Daoy (cell line): ENCODE results near the gene BRF1. TPM values are rescaled to one million over a fixed set of nuclear protein-coding genes. Genes with fewer than 3 reads are reported as not detected.

ENCODE experiments used
- DNase-seq: peaks from one replicate; pipeline ENCODE4 v3.0.0-alpha.2; 2015; ENCODE audit warnings: low read depth
- total RNA-seq: library from RNA; depleted of rRNA; stranded (reverse); fragments of >200 nt; shearing (Covaris generic); gene quantifications from 2 replicates; pipeline ENCODE4 v1.2.3, GENCODE V29; 2014

The BRF1 gene
- total RNA-seq, 1 experiment from 2014 or later = 39.9 TPM

DNA sequence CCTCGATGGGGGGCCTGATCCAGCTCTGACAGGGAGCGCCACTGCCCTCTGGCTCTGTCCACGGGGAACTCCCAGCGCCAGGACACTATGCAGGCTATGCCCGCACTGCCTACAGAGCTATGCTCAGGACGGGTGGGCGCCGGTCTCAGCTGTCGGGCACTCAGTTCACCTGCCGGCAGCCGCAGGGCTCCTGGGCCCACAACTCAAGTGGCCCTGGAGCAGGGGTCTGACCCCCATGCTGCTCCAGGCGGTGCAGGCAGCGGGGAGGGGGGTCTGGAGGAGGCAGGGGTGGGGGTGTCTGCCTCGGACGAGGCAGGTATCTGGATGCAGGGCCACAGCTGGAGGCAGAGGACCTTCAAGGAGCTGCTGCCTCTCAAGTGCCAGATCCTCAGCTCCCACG is 91.2 kb downstream of the BRF1 start:
- no peak for DNase-seq

DNA sequence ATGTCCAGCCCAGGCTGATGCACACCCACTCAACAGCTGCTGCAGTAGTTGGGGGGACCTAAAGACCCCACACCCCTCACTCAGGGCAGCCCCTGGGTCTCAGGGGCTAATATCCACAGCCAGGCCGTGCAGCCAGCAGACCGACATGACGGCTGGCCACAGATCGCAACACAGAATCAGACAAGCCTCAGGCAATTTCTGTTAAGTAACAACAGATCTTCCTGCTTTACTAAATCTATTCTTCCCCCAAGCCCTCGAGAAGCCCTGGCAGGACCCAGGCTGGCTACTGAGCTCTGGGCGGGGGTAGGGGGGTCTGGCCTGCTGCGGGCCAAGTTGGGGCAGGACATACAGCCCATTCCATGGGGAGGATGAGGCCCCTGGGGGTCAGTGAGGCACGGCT is 91.7 kb downstream of the BRF1 start:
- DNase-seq = no peak

DNA sequence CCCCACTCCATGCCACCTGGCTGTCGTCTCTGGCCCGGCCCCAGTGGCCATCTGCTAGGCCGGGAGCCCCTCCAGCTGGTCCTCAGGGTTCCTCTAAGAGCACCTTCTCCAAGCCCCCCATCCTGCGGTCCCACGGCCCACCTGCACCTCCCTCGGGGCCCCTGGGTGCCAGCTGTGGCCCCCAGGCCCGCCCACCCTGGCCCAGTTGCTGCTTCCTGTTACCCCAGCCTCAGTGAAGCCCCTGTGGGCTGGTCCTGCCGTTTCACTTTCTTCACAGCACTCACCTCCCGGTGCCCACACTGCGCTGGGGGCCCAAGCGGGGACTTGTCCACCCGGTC is 92.1 kb downstream of the BRF1 start:
- DNase-seq = no peak

DNA sequence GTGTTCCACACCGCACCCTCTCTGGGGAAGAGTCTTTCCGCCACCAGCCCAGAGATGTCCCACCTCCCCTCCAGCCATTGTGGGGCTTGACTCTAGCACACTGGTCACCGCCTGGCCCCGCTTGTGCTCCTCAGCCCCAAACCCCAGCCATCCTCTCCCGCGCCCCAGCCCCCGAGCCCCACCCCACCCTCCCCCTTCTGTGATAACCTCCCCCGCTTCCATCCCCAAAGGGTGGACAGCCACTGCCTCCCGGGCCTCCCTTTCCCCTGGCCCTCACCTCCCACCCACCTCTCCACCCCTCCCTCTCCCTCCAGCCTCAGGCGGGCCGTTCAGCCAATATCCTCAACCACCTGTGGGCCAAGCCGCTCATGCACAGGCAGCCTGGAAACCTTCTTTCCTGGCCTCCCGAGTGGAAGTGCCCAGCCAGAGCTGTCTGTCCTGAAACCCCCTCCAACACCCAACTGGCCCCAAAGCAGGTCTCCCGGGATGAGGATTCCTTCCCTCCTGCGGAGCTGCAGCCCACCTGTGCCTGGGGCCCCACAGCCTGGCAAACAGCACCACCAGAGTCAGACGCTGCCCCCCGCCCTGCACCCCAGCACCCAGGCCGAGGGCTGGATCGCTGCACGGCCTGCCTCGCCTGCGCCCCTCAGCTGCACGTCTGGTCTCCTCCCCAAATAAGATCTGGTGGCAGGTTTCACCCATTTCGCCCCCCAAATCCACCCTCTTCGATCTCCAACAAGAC is 92.6 kb downstream of the BRF1 start:
- DNase-seq = no peak

DNA sequence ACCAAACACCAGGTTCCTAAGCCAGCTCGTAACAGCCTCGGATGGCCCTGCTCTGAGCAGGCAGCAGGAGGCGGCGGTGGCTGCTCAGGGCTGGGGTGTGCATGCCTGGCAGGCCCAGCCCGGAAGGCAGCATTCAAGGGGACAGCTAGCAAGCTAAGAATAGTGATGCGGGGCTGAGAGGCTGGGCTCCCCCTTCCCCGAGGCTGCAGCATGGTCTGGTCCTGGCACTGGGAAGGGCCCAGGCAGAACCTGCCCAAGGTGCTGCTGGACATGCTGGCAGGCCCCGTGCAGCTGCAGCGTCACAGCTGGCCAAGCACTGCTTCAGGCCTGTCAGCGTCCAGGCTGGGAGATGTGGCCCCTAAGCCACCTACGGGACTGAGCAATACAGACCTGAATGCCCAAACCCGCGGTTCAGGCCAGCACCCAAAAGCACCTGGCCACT is 93.3 kb downstream of the BRF1 start:
- DNase-seq = no peak

DNA sequence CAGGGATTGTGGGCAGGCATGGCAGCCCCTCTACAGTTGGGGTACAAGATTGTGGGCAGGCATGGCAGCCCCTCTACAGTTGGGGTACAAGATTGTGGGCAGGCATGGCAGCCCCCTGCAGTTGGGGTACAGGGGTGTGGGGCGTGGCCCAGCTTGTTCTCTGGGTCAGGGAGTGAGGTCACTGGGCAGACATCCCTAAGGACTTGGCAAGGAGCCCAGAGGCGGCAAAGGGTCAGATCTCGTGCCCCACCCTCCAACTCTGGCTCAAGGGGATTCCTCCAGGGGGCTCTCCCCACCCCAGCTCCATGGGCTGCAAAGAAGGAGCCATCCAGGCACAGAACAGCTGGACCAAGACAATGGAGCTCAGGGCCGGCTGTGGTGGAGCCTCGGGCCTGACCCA is 93.9 kb downstream of the BRF1 start:
- DNase-seq = no peak

DNA sequence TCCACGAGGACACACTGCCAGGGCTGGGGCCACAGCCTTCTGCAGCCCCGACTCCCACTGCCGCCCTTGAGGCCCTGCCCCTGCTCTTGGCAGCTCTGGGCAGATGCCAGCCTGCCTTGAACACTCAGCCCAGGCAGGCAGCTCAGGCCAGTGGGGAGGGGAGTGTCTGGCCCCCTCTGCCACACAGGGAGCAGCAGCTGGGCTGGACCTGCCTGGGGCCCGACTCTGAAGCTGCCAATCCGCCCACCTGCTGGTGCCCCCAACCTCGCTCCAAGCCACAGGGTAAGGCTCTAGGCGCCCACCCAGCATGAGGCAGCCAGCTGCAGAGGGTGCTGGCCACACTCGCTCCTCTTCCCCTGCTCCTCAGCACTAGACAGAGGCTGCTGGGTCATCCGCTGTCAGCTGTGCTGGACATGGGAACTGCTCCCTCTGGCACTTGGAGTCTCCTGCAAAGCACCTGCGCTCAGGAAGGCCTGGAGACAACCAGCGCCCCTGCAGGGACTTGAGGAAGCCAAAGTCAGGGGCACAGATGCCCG is 95.1 kb downstream of the BRF1 start:
- no peak for DNase-seq

DNA sequence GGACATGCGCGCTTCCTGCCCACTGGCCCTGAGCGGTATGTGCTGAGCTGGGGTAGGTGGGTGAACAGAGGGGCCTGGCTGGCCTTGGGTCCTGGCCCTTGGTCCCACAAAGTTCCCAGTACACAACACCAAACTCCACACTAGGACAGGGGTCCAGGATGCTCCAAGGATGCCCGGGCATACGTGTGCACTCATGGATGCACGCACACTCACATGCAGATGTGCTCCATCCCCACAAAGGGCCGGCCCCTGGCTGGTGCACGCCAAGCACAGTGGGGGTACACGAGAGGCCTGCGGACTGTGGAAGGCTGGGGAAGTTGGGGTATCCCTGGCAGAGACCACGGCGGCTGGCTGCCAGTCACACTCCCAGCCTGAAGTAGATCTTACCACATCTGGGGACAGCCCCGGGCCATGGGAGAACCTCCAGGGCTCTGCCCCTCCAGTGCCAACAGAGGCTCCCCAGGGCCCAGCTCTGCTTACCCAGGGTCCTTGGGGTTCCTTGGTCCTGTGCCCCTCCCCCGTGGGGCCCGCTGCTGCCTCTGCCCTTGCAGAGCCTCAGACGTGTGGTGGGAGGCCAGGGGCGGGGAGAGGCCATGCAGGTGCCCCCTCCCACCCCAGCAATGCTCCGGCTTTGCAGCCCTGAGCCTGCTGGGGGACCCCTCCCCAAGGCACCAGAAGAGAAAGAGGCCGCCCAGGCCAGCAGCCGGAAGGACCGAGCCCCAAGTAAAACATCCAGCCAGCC is 95.7 kb downstream of the BRF1 start:
- no peak for DNase-seq

DNA sequence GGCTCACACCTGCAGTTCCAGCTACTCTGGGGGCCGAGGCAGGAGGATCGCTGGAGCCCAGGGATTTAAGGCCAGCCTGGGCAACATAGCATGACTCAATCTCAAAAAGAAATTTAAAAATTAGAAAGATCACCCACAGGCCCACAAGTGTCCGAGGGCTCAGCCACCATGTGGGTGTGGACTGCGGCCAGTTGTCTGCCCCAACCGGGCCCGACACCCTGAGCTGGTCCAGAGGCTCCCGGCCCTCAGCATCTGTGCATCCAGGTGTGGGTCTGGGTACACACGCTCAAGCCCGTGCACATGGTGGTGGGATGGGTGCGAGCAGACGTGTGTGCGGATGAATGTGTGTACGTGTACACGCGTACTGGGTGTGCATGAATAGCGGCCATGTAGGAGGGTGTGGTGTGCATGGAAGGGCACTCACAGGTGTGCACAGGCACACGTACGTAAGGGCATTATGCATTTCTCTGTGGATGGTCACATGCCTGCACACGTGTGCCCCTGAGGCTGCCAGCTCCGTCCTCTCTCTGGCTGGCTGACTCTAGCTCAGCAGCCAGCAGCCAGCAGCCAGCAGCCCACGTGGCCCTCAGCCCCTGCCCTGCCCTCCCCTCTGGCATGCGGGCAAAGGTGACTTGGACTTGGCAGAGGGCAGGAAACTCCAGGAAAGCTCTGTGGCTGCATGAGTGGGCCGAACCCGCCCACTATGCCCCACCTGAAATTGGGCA is 96.4 kb downstream of the BRF1 start:
- peak; percentile 73 for DNase-seq

DNA sequence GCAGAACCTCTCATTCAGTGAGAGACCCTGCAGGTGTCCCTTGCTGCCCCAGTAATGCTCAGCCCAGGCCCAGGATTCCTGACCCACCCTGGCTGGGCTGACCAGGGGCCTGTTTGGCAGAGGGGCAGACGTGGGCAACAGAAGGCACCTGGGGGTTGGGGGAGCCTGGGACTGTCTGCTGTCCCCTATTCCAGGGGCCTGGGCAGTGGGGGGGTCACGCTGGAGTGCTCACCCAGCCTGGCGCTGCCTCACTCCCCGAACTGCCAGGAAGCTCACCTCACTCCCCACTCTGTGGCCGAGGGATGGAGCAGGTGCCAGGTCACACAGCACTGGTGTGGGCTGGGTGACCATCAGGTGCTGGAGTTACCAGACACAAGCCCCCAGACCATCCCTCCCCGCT is 97.1 kb downstream of the BRF1 start:
- no peak for DNase-seq

DNA sequence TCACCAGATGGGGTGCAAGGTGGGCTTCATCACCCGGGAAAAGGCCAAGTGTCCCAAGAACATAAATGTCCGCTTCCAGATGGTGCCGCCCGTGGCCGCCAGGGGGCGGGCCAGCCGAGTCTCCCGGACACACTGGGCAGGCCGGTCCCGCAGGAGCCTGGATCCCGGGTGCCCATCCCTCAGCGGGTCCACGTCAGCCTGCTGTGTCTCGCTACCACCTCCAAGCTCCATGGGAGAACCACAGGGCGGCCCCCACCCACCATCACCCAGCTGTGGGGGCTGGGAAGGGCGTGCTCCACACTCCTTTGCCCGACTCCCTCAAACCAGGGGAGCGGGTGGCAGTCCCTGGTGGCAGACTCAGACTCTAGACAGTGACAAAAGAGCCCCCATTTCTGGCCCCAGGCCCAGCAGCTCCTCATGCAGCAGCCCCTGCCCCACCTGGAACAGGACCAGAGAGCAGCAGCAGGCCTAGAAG is 97.7 kb downstream of the BRF1 start:
- DNase-seq = peak; percentile 75

DNA sequence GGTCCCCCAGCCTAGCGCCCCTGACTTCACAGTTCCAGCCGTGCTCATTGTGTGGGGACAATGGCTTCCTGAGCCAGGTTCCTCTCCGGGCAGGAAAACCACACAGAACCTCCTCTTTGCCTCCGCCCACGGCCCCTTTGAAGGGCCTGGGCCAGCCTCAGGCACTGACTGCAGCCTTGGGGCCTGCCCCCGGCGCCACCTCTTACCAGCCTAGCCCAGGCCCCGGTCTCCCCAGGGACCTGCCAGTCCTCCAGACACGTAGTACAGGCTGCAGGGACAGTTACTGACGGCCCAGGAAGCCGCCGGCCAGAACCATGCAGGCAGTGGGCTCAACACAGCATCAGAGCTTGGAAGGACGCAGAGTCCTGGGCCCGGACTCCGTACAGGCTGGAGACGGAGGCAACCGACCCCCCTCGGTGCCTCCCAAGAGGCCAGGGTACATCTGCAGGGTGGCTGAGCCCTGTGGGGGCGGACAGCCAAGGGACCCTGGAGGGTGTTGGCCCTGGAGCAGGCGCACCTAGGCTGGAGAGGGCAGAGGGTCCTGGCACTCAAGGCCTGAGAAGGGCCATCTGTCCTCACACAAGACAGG is 98.8 kb downstream of the BRF1 start:
- DNase-seq = peak; percentile 50

DNA sequence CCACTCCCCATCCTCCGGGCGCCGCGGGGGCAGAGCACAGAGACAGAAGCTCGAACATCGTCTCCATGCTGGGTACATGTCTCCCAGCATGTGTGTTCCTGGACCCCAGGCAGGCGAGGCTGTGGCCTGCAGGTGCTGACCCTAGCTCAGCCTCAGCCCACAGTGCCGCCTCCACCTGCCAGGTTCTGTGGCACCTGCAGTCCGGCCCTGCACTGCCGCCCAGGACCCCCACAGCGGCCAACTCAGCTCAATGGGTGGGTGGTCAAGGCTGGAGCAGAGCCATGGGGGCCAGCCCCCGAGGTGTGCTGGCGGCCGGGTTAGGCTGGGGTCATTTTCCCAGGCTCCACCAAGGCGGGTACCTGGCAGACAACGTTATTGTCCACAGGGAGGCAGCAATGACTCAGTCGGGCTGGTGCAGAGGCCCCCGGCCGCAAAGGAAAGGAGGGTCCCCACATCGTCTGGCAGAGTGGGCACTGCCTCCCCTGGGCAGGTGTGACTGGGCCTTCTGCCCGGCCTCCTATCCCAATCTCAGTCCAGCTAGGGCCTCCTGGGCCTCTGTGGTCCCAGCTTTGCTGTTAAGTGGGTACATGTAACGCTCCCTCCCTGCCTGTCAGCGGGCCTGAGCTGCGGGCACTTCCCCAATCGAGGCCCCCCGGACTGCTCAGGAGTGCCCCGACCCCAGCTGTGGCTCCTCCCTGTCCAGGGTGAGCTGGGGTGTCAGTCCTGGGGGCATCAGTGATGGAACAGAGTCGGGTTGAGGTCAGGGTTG is 99.5 kb downstream of the BRF1 start:
- DNase-seq = no peak

DNA sequence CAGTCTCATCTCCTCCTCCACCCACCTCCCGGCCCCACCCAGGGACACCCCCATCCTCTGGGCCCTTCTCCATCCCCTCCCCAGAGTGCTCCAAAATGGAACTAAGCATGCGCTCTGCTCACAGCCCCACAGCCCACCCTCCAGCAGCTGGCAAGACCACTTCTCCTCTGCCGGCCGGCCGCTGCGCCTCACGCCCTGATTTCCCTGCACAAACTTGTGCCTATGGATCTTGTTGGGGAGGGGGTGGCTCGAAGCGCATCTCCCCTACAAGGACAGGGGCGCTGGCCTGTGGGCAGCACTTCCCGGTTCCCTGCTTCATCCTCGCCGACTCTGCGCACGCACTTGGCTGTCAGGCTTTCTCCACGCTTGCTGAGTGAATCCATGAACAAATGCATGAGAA is 100.2 kb downstream of the BRF1 start:
- no peak for DNase-seq

DNA sequence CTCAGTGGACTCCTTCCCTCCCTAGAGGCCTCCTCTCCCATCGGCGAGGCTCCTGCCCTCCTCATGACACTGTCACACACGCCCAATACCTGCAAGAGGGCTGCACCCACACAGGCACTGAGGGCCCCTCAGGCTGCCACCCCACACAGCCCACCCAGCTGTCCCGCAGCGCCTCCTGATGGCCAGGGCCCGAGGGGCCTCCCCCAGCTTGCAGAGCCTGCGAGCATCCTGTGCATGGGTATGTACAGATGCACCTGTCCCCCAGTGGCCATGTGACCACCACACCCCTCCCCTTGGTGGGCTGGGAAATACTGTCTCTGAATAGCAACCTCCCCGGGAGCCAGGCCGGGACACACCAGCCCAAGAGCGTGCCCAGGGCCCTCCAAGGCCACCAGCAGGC is 100.7 kb downstream of the BRF1 start:
- DNase-seq = no peak

DNA sequence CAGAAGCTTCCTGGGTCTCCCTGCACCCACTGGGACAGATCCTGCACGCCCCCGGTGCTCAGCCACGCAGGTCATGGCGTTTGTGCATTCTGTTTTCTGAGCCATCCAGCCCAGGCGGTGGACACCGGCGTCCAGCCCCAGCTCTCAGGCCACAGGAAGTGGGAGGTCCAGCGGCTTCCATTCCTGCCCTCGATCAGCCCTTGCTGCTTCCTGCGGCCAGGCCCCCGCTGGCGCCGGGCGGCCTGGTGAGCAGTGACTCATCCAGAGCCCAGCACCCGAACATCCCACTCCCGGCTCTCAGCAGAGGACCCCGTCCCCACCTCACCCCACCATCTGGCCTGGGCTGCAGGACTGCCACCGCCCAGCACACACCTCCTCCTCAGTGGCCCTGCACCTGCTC is 101.7 kb downstream of the BRF1 start:
- DNase-seq = peak; percentile 69

DNA sequence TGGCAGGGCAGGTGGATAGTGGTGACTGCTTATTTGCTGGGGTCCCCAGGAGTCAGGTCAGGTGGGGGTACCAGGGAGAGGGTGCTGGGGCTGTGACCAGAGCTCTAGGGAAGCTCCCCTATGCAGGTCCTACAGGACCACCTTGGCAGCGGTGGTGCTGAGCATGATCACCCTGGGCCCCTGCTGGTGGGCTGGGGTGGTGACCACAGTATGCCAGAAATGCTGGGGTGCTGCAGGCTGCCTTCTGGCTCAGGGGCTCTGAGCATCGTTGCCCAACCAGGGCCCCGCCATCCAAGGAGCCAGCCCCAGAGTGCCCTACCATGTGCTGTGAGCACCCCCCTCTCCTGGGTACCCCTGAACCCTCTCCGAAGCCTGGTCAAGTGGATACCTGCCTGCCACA is 102.2 kb downstream of the BRF1 start:
- DNase-seq = no peak

DNA sequence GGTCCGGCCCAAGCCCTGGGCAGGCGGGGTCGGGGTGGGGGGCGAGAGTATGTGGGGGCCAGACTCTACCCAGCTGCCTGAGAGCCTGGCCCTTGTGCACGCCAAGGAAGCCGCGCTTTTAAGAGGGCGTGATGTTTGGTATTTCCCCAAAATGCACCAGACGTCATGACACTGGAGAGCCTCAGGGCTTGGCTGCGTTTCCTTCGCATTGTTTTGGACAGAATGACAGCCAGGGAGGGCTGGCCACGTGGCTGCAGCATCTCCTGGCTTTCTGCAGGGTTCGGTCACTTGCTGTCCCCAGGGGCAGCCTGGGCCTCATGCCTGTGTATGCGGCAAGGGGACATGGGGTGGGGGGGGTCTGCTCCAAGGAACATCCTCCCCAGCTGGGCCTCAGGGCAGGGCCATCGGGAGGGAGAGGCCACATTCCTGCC is 103.6 kb downstream of the BRF1 start:
- peak; percentile 46 for DNase-seq

DNA sequence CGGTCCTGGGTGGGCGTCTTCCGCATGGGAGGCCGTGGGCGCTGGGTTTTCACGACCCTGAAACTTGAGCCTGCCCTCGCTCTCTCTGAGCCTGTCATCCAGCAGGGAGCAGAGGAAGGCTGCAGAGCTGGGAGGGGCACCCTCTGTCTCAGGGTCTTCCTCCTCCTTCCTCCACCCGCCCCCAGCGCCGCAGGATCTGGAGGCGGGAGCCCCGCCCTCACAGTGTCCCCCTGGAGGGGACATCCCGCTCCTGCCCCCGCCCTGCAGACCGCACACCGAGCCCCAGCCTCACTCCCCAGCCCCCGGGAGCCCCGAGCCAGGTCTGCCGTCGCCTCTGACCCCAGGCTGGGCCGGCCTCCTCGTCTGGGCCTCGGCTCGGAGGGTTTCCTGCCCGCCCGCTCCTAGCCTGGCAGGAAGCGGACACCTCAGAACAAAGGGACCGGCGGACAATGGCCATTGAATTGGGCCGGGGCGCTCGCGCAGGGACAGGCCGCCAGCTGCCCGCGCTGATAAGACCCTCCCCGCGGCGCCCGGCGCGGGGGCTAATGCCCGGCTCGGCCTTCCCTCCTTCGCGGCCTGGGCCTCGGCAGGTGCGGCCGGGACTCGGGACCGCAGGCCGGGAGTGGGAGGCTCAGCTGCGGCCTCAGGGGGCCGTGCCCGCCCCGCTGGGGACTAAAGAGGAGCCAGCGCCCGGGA is 104.4 kb downstream of the BRF1 start:
- no peak for DNase-seq

DNA sequence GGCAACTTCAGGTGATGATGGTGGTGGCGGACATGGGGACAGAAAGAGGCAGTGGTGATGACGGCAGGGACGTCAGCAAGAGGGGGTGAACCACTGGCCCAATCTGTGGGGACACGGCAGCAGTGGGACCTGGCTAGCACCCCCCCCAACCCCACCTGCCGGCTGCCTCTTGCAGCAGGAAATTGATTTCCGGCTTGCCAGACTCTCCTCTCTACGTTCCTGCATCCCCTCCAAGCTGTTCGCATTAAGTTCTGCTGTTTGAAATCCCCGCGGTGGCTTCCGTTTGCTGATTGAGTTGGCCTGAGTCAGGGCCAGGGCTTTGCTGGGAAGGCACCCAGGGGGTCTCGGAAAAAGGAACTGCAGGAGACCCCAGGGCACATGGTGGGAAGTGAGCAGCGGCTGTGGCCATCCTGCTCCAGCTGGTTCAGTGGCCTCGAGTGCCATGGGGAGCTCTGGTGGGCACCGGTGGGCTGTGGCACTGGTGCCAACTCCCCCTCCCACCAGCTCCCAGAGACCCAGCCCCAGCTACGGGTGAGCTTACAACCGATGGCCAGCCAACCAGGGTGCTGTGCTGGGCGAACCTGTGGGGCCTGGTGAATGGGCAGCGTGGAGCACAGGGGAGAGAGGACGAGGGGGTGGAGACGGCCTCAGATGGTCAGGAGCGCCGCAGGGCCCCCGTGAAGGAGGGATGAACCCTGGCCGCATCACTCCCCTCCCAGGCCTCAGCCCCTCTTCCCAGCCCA is 105.1 kb downstream of the BRF1 start:
- no peak for DNase-seq
